HepG2 (cell line): ENCODE data around the gene GNL2. TPM values are rescaled to one million over a fixed set of nuclear protein-coding genes. Genes with fewer than 3 reads are reported as not detected.

ENCODE experiments used
- AFF4 ChIP-seq: sonication (generic); formaldehyde crosslinking; IDR thresholded peaks from 2 replicates; pipeline ENCODE4 v1.4.0; 2020; ENCODE audit warnings: missing genetic modification reagents
- AGO1 ChIP-seq: fragments of 200-400 bp; formaldehyde crosslinking; IDR thresholded peaks from 2 replicates; pipeline ENCODE4 v1.6.1; 2017; ENCODE audit warnings: mild to moderate bottlenecking, low read depth, low read length, moderate library complexity; ENCODE audit not compliant: poor library complexity, severe bottlenecking
- ATF1 ChIP-seq: IDR thresholded peaks from 2 replicates; pipeline ENCODE4 v1.6.1; 2016; ENCODE audit warnings: mild to moderate bottlenecking, control low read depth
- GMEB1 ChIP-seq: sonication (generic); formaldehyde crosslinking; IDR thresholded peaks from 2 replicates; pipeline ENCODE4 v1.5.1; 2020; ENCODE audit warnings: missing genetic modification reagents, mild to moderate bottlenecking, borderline replicate concordance
- HNRNPLL ChIP-seq: fragments of 200-400 bp; formaldehyde crosslinking; IDR thresholded peaks from 2 replicates; pipeline ENCODE4 v1.6.1; 2017; ENCODE audit warnings: mild to moderate bottlenecking, low read depth, low read length; ENCODE audit not compliant: poor library complexity, severe bottlenecking
- KLF16 ChIP-seq, 2 experiments: sonication (generic) in 1 of 2; formaldehyde crosslinking in 1 of 2; IDR thresholded peaks; 2 replicates each; pipeline versions ENCODE4 v1.6.1 to v1.8.0; 2016 to 2023; ENCODE audit warnings: missing genetic modification reagents in 2 of 2, missing compliant biosample characterization in 1 of 2
- NCOA2 ChIP-seq: sonication (generic); formaldehyde crosslinking; IDR thresholded peaks from 2 replicates; pipeline ENCODE4 v1.8.0; 2022; ENCODE audit warnings: inconsistent platforms
- ONECUT2 ChIP-seq: sonication (generic); formaldehyde crosslinking; IDR thresholded peaks from 2 replicates; pipeline ENCODE4 v1.4.0; 2020; ENCODE audit warnings: missing genetic modification reagents
- PBX3 ChIP-seq: sonication (generic); formaldehyde crosslinking; IDR thresholded peaks from 2 replicates; pipeline ENCODE4 v1.8.1; 2023; ENCODE audit warnings: missing genetic modification reagents, inconsistent platforms, borderline replicate concordance
- ZNF547 ChIP-seq: sonication (generic); formaldehyde crosslinking; IDR thresholded peaks from 2 replicates; pipeline ENCODE4 v1.5.1; 2020; ENCODE audit warnings: mild to moderate bottlenecking, missing genetic modification reagents
- polyA plus RNA-seq, 8 experiments: library from polyadenylated mRNA; depleted of rRNA in 3 of 8; stranded (reverse) in 7 of 8; unstranded in 1 of 8; fragments of >200 nt; fragmentation: Illumina TruSeq in 4 of 8; extraction: Trizol in 4 of 8; gene quantifications; 2 replicates each; pipeline versions ENCODE4 v1.2.1 to v1.2.3, GENCODE V29; 2011 to 2016; ENCODE audit warnings: low read depth in 4 of 8, missing spikeins in 1 of 8, mixed read lengths in 1 of 8; ENCODE audit not compliant: insufficient read depth in 1 of 8
- total RNA-seq, 5 experiments: library from RNA; depleted of rRNA; stranded (reverse); fragments of >200 nt; fragmentation: Illumina TruSeq; extraction: Trizol; gene quantifications; 2 replicates each; pipeline ENCODE4 v1.2.3, GENCODE V29; 2016; ENCODE audit warnings: low read depth in 1 of 5
- TF ChIP-seq, protein P1 (sequence below): sonication (generic); formaldehyde crosslinking; IDR thresholded peaks from 2 replicates; pipeline ENCODE4 v1.4.0; 2020; ENCODE audit warnings: mild to moderate bottlenecking, missing genetic modification reagents
- TF ChIP-seq, protein P2 (sequence below): sonication (generic); formaldehyde crosslinking; IDR thresholded peaks from 2 replicates; pipeline ENCODE4 v1.4.0; 2020; ENCODE audit warnings: missing genetic modification reagents
- TF ChIP-seq, protein P3 (sequence below): sonication (generic); formaldehyde crosslinking; IDR thresholded peaks from 2 replicates; pipeline ENCODE4 v1.4.0; 2020; ENCODE audit warnings: low read depth, mild to moderate bottlenecking, missing genetic modification reagents

GNL2 gene
- total and polyA plus RNA-seq, 2 of the 13 experiments (the other 11 are each of a cell fraction or from before 2014, with no cell fraction given), result 32.1 to 72.1 TPM

DNA sequence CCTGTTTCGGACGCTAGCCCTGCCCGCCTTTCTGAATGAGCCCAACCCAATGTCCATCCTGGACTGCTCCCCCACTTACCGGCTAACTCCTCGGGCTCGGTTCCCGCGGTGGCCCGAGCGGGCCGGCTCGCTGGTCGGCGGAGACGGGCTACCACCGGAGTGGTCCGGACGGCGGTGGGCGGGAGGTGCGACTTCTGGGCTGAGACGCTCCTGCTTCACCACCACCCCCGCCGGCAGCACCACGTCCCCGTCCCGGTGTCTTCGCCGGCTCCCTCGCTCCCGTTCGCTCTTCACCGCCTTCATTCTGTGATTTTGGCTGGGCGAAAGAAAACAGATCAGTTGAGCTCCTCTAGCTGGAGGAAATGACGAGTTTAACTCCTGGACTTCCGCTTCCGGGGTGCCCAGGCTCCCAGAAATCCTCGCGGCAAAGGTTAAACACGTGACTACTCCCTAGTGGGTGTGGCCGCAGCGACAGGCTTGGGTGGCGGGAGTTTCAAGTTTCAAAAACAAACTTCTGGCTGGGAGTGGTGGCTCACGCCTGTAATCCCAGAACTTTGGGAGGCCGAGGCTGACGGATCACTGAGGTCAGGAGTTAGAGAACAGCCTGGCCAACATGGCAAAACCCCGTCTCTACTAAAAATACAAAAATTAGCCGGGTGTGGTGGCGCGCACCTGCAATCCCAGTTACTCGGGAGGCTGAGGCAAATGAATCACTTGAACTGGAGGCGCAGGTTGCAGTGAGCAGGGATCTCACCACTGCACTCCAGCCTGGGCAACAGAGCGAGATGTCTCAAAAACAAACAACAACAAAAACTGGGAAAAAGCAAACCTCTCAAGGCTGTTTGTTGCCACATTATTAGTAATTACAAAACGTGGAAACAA lies 41.6 kb downstream of the GNL2 start, which contains the start of gene SNIP1 (continued):
- TF ChIP-seq, protein P1, sequence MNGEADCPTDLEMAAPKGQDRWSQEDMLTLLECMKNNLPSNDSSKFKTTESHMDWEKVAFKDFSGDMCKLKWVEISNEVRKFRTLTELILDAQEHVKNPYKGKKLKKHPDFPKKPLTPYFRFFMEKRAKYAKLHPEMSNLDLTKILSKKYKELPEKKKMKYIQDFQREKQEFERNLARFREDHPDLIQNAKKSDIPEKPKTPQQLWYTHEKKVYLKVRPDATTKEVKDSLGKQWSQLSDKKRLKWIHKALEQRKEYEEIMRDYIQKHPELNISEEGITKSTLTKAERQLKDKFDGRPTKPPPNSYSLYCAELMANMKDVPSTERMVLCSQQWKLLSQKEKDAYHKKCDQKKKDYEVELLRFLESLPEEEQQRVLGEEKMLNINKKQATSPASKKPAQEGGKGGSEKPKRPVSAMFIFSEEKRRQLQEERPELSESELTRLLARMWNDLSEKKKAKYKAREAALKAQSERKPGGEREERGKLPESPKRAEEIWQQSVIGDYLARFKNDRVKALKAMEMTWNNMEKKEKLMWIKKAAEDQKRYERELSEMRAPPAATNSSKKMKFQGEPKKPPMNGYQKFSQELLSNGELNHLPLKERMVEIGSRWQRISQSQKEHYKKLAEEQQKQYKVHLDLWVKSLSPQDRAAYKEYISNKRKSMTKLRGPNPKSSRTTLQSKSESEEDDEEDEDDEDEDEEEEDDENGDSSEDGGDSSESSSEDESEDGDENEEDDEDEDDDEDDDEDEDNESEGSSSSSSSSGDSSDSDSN (CRISPR knock-in tag), result peak; percentile 52; the same call in 1 of the 2 replicates
- TF ChIP-seq HNRNPLL (peak; percentile 33), AFF4 (no peak), NCOA2 (CRISPR knock-in tag) (peak; percentile 48; the same call in 1 of the 2 replicates), PBX3 (CRISPR knock-in tag) (0 out of 2 replicates have a peak, but pooled peaks have one; percentile 59), ONECUT2 (CRISPR knock-in tag) (no peak), KLF16 (CRISPR knock-in tag; IDR thresholded peaks at IDR 0.05) (0 out of 4 replicates have a peak, but pooled peaks of 1 of the 2 experiments have one; percentile 18), ATF1 (CRISPR knock-in tag) (peak; percentile 90), ZNF547 (peak; percentile 72), GMEB1 (CRISPR knock-in tag) (peak; percentile 71; the same call in 1 of the 2 replicates), AGO1 (peak; percentile 43)
- TF ChIP-seq, protein P2, sequence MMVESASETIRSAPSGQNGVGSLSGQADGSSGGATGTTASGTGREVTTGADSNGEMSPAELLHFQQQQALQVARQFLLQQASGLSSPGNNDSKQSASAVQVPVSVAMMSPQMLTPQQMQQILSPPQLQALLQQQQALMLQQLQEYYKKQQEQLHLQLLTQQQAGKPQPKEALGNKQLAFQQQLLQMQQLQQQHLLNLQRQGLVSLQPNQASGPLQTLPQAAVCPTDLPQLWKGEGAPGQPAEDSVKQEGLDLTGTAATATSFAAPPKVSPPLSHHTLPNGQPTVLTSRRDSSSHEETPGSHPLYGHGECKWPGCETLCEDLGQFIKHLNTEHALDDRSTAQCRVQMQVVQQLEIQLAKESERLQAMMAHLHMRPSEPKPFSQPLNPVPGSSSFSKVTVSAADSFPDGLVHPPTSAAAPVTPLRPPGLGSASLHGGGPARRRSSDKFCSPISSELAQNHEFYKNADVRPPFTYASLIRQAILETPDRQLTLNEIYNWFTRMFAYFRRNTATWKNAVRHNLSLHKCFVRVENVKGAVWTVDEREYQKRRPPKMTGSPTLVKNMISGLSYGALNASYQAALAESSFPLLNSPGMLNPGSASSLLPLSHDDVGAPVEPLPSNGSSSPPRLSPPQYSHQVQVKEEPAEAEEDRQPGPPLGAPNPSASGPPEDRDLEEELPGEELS (CRISPR knock-in tag), result peak; percentile 26
- TF ChIP-seq, protein P3, sequence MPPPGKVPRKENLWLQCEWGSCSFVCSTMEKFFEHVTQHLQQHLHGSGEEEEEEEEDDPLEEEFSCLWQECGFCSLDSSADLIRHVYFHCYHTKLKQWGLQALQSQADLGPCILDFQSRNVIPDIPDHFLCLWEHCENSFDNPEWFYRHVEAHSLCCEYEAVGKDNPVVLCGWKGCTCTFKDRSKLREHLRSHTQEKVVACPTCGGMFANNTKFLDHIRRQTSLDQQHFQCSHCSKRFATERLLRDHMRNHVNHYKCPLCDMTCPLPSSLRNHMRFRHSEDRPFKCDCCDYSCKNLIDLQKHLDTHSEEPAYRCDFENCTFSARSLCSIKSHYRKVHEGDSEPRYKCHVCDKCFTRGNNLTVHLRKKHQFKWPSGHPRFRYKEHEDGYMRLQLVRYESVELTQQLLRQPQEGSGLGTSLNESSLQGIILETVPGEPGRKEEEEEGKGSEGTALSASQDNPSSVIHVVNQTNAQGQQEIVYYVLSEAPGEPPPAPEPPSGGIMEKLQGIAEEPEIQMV (CRISPR knock-in tag), result no peak; the same call in 1 of the 2 replicates
